ENCODE results near the gene ANP32A.

DNA sequence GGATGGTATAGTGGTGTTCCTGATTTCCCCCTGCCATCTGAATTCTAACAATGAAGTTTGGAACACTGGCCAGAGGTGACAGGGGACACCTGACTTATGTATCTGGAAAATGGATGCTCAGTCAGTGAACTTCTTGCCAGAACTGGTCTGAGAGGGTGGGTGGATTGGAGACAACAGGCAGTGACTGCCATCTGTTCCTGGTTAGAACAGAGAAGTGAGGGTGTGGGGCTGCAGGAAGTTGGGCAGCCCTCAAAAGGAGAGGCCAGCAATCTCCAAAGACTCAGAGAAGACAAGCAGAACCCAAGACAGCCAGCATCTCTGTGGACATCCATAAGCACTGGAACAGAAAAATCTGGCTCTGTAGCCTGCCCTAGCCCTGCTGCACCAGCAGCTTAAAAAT is 50.5 kb downstream of the ANP32A start:
- TF ChIP-seq GATA2 (IDR thresholded peaks at IDR 0.05; ENCODE audit: low read depth, low read length) (no peak), GATA3 (IDR thresholded peaks at IDR 0.05; ENCODE audit: low read depth, low read length) (no peak)

Measured in SH-SY5Y (cell line).